Calu3 (cell line): ENCODE results near the gene CCNA2. TPM values are rescaled to one million over a fixed set of nuclear protein-coding genes. Genes with fewer than 3 reads are reported as not detected.
A peak's percentile ranks its signal among the peaks of the same experiment; 100 is the strongest.

Source experiments
- BruUV-seq: library from RNA; stranded (reverse); fragments of 400-500 nt; replicated peaks from 2 replicates; lab custom pipeline; 2021; lab: Mats Ljungman, UMichigan
- CTCF ChIA-PET: fragments of 300-600 bp; sonication (Branson Sonifier 250); formaldehyde crosslinking; loops from one replicate; lab custom pipeline; 2022; ENCODE audit warnings: antibody characterized with exemption; lab: Charles Lee
- DNase-seq: peaks from one replicate; pipeline ENCODE4 v3.0.0; 2022
- H3K27ac Mint-ChIP-seq: one replicate; pipeline ENCODE4 v1.8.0; 2022; ENCODE audit warnings: mixed read lengths; ENCODE audit not compliant: unreplicated experiment
- H3K27me3 Mint-ChIP-seq: one replicate; pipeline ENCODE4 v1.8.0; 2022; ENCODE audit warnings: mixed read lengths; ENCODE audit not compliant: unreplicated experiment
- H3K36me3 Mint-ChIP-seq: one replicate; pipeline ENCODE4 v1.8.0; 2022; ENCODE audit warnings: mild to moderate bottlenecking, moderate library complexity, mixed read lengths; ENCODE audit not compliant: insufficient read depth, unreplicated experiment
- H3K4me1 Mint-ChIP-seq: one replicate; pipeline ENCODE4 v1.8.0; 2022; ENCODE audit warnings: mild to moderate bottlenecking, low read depth, mixed read lengths; ENCODE audit not compliant: unreplicated experiment
- H3K4me3 Mint-ChIP-seq: one replicate; pipeline ENCODE4 v1.8.0; 2022; ENCODE audit warnings: mild to moderate bottlenecking, low read depth, moderate library complexity, mixed read lengths; ENCODE audit not compliant: unreplicated experiment
- H3K9me3 Mint-ChIP-seq: one replicate; pipeline ENCODE4 v1.8.0; 2022; ENCODE audit warnings: low read depth, mixed read lengths; ENCODE audit not compliant: unreplicated experiment
- intact Hi-C: fragments of 100-400 bp; cut with micrococcal nuclease; formaldehyde crosslinking; loops from one replicate; pipeline ENCODE4 v1.10.0; 2022; ENCODE audit not compliant: unreplicated experiment
- total RNA-seq: library from RNA; stranded (reverse); gene quantifications from 2 replicates; pipeline ENCODE4 v1.2.3, GENCODE V29; 2022
- TF ChIP-seq, protein P1 (sequence below): fragments of 200-600 bp; IDR thresholded peaks from one replicate; pipeline ENCODE4 v1.8.0; 2022; ENCODE audit warnings: antibody characterized with exemption; ENCODE audit not compliant: unreplicated experiment

CCNA2 gene
- total RNA-seq, 1 experiment from 2014 or later = 32.6 TPM

DNA sequence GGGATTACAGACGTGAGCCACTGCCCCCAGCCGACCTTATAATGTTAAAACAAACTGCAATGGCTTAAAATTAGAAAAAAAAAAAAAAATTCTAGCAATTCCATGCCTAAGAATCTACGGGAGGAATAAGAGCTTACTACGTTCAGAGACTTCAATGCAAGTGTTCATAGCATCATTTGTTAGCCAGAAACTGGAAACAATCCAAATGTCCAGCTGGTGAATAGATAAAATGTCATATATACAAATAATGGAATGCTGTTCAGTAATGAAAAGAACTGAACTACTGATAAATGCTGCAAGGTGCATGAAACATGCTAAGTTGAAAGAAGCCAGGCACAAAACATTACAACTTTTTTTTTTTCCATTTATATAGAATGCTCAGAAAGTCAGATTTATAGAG lies 17.3 kb downstream of the CCNA2 start:
- CTCF ChIA-PET = interaction anchor here (0.6 kb wide), 1 partner anchor 364 kb away, joined by 3 read pairs; no protein-coding TSS in a partner anchor
- BruUV-seq = no TSS peak
- TF ChIP-seq, protein P1, sequence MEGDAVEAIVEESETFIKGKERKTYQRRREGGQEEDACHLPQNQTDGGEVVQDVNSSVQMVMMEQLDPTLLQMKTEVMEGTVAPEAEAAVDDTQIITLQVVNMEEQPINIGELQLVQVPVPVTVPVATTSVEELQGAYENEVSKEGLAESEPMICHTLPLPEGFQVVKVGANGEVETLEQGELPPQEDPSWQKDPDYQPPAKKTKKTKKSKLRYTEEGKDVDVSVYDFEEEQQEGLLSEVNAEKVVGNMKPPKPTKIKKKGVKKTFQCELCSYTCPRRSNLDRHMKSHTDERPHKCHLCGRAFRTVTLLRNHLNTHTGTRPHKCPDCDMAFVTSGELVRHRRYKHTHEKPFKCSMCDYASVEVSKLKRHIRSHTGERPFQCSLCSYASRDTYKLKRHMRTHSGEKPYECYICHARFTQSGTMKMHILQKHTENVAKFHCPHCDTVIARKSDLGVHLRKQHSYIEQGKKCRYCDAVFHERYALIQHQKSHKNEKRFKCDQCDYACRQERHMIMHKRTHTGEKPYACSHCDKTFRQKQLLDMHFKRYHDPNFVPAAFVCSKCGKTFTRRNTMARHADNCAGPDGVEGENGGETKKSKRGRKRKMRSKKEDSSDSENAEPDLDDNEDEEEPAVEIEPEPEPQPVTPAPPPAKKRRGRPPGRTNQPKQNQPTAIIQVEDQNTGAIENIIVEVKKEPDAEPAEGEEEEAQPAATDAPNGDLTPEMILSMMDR = no peak
- Mint-ChIP-seq H3K27me3 (no peaks in the 10 kb centered on the region), H3K27ac (no peak overlapping the region), H3K36me3 (peaks cover 12% of the 10 kb centered on the region), H3K4me3 (no peak overlapping the region), H3K4me1 (no peaks in the 10 kb centered on the region), H3K9me3 (no peaks in the 10 kb centered on the region)
- DNase-seq = no peak
- intact Hi-C loops = no loop called here

DNA sequence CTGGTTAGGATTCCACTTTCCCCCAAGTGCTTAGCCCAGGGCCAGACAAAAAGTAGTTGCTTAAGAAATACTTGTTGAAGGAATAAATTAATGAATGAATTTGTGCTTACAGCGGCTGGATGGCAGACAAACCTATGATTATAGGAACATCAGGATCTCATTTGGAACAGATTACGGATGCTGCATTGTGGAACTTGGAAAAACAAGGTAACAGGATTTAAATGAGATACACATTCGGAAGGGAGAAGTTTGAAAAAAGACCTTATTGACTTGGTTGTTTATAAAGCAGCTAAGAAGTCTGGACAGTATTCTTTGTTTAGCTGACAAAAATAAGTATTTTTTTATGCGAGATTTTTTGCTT lies 22.0 kb downstream of the CCNA2 start:
- TF ChIP-seq, protein P1 = no peak
- no peak for DNase-seq
- Mint-ChIP-seq H3K27me3 (no peaks in the 10 kb centered on the region), H3K36me3 (peaks cover 16% of the 10 kb centered on the region), H3K4me1 (peaks cover 8% of the 10 kb centered on the region), H3K27ac (peak overlapping the region; percentile 90), H3K9me3 (no peaks in the 10 kb centered on the region), H3K4me3 (peak overlapping the region; percentile 82)
- CTCF ChIA-PET = no interaction called here
- intact Hi-C loops = no loop called here
- BruUV-seq = TSS peak; percentile 78

DNA sequence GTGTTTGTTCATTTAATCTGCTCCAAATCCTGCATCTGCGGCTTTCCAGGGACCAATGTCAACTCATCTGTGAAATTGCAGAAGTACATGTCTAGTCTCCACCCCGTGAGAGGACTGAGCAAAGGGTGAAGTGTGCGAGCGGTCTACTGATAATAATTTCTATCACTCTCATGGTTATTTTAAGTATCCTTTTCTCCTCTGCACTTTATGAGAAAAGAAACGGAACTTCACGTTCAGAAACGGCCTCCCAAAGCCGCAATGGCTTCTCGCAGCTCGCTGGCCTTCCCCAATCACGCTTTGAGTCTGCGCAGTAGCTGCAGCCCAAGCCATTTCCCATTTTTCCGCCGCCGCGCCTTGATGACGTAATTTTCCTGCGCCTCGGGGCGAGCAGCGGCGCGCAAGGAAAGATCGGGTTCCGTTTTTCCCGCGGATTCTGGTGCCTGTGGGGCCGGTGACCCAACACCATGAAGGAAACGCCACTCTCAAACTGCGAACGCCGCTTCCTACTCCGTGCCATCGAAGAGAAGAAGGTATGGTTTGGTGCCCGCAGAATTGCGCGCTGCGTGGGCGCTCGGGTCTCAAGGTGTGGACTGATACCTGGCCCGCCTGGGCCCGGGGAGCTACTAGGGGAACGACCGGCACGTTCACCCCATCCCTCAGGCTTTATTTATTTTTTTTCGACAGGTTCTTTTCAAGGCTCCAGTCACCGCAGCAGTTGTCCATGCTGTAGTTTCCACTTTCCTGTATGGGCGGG lies 22.5 kb downstream of the CCNA2 start, which contains the start of gene EXOSC9:
TSS of gene EXOSC9 (plus strand) at position 363 of the 754 bp plus-strand sequence. CDS start at position 465, 102 bp downstream.
- no TSS peak for BruUV-seq
- H3K27ac Mint-ChIP-seq = peak within 1 kb of the TSS; percentile 90

DNA sequence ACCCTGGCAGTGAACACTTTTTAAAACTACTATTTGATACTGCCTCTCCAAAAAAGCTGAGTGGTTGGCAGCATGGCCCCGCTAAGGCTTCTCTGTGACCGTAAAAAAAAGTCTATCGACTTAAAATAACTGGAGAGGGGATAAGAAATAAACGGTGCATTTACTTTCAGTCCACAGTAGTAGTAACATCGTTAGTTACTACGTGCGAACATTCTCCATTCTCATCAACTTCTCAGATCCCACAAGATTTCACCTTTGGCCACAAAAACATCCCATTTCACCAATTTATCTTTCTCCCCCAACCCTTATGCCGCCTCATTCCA lies 23.1 kb downstream of the CCNA2 start:
- Mint-ChIP-seq H3K4me3 (peak overlapping the region; percentile 82), H3K4me1 (peaks cover 17% of the 10 kb centered on the region), H3K9me3 (no peaks in the 10 kb centered on the region), H3K27ac (peak overlapping the region; percentile 90), H3K36me3 (peaks cover 16% of the 10 kb centered on the region), H3K27me3 (no peaks in the 10 kb centered on the region)
- CTCF ChIA-PET = no interaction called here
- BruUV-seq = TSS peak; percentile 98
- TF ChIP-seq, protein P1 = no peak
- no peak for DNase-seq
- intact Hi-C loops = no loop called here

More for the DNA sequence above, 22.5 kb downstream of the CCNA2 start, which contains the start of gene EXOSC9:
- Mint-ChIP-seq H3K36me3 (peaks cover 16% of the 10 kb centered on the region), H3K4me3 (peak within 1 kb of the TSS; percentile 82), H3K9me3 (no peaks in the 10 kb centered on the region), H3K27me3 (no peaks in the 10 kb centered on the region), H3K4me1 (peaks cover 12% of the 10 kb centered on the region)
- DNase-seq = peak; percentile 92
- CTCF ChIA-PET = no interaction called here
- intact Hi-C loops = no loop called here
- TF ChIP-seq, protein P1 = no peak
